HepG2 (cell line): ENCODE results near the gene SLC9A9. TPM values are rescaled to one million over a fixed set of nuclear protein-coding genes. Genes with fewer than 3 reads are reported as not detected.
"Not testable (repeated sequence)": the region's sequence is repeated elsewhere in the genome, so short reads cannot be mapped to it uniquely, and the experiment has no call there.

Source experiments
- ATAC-seq: fragments of 200-7000 bp; cut with Tn5 transposase; 3 replicates; pipeline ENCODE4 v1.9.1; 2020; ENCODE audit warnings: mild to moderate bottlenecking, moderate library complexity
- BruUV-seq: library from RNA; stranded (reverse); fragments of 400-500 nt; replicated peaks from 2 replicates; lab custom pipeline; 2021; lab: Mats Ljungman, UMichigan
- CTCF ChIA-PET: fragments of 300-600 bp; formaldehyde crosslinking; extraction: SDS; loops from one replicate; lab custom pipeline; 2021; ENCODE audit warnings: low total read pairs, inconsistent platforms, low intra/inter-chr PET ratio; lab: Yijun Ruan, JAX
- POLR2A ChIA-PET: fragments of 350-600 bp; sonication (Branson Sonifier 250); formaldehyde crosslinking; loops from one replicate; lab custom pipeline; 2020; ENCODE audit warnings: antibody characterized with exemption, inconsistent platforms; lab: Yijun Ruan, JAX
- DNase-seq: peaks from one replicate; pipeline ENCODE4 v3.0.0-alpha.2; 2015; ENCODE audit warnings: low spot score
- FAIRE-seq: peaks from 3 replicates; lab custom pipeline; 2011; peaks lifted over from hg19 to GRCh38; lab: Jason Lieb, UNC
- H2AFZ ChIP-seq: one replicate; pipeline ENCODE4 v1.6.1; 2011; ENCODE audit warnings: low read length, inconsistent platforms
- H3K27ac ChIP-seq: fragments of 300-600 bp; 3 replicates; pipeline ENCODE4 v1.8.0; 2011; ENCODE audit warnings: mixed run types, mild to moderate bottlenecking, mixed read lengths, low read length, inconsistent platforms; ENCODE audit not compliant: insufficient read depth; ENCODE audit errors: extremely low read length
- H3K27me3 ChIP-seq, 2 experiments: fragments of 200-600 bp in 1 of 2; 2 replicates in 1 of 2; 3 replicates in 1 of 2; pipeline versions ENCODE4 v1.6.0 to v1.8.0; 2011; ENCODE audit warnings: low read length in 2 of 2, mild to moderate bottlenecking in 2 of 2, moderate library complexity in 2 of 2, inconsistent platforms in 1 of 2; ENCODE audit not compliant: insufficient read depth in 2 of 2, control insufficient read depth in 1 of 2
- H3K36me3 ChIP-seq, 2 experiments: fragments of 200-600 bp in 1 of 2; replicated peaks in 1 of 2; 2 replicates in 1 of 2; 3 replicates in 1 of 2; pipeline versions ENCODE4 v1.5.1 to v1.8.0; 2011; ENCODE audit warnings: low read length in 2 of 2, inconsistent platforms in 1 of 2; ENCODE audit not compliant: insufficient read depth in 2 of 2, control insufficient read depth in 1 of 2
- H3K4me1 ChIP-seq: 2 replicates; pipeline ENCODE4 v1.5.1; 2012; ENCODE audit warnings: low read length, inconsistent platforms; ENCODE audit not compliant: insufficient read depth
- H3K4me2 ChIP-seq: 2 replicates; pipeline ENCODE4 v1.6.0; 2011; ENCODE audit warnings: low read depth, low read length, inconsistent platforms
- H3K4me3 ChIP-seq, 3 experiments: fragments of 200-600 bp in 1 of 3; sonication (generic), shearing (Covaris generic) in 1 of 3; replicated peaks in 1 of 3; 2 replicates each; pipeline ENCODE4 v1.5.1; 2011 to 2016; ENCODE audit warnings: low read length in 3 of 3, inconsistent platforms in 2 of 3, low read depth in 2 of 3, mild to moderate bottlenecking in 2 of 3, control low read depth in 1 of 3, mixed read lengths in 1 of 3; ENCODE audit not compliant: insufficient read depth in 1 of 3
- H3K79me2 ChIP-seq: one replicate; pipeline ENCODE4 v1.6.1; 2011; ENCODE audit warnings: low read length, inconsistent platforms; ENCODE audit not compliant: insufficient read depth
- H3K9ac ChIP-seq: 2 replicates; pipeline ENCODE4 v1.6.0; 2011; ENCODE audit warnings: mild to moderate bottlenecking, low read depth, low read length, inconsistent platforms; ENCODE audit not compliant: insufficient read depth
- H3K9me3 ChIP-seq: 2 replicates; pipeline ENCODE4 v1.5.1; 2012; ENCODE audit warnings: mild to moderate bottlenecking, low read length
- H4K20me1 ChIP-seq: 2 replicates; pipeline ENCODE4 v1.6.0; 2011; ENCODE audit warnings: inconsistent platforms, mild to moderate bottlenecking, low read length, moderate library complexity; ENCODE audit not compliant: insufficient read depth
- CHD4 ChIP-seq: fragments of 200-600 bp; sonication (generic); IDR thresholded peaks from 2 replicates; pipeline ENCODE4 v1.7.0; 2017; ENCODE audit warnings: mild to moderate bottlenecking, low read length, borderline replicate concordance
- RAD51 ChIP-seq: fragments of 450-650 bp; IDR thresholded peaks from 2 replicates; pipeline ENCODE4 v1.6.1; 2016; ENCODE audit warnings: borderline replicate concordance
- ZNF280B ChIP-seq: sonication (generic); formaldehyde crosslinking; IDR thresholded peaks from 2 replicates; pipeline ENCODE4 v1.5.0; 2020; ENCODE audit warnings: missing genetic modification reagents, mild to moderate bottlenecking, borderline replicate concordance
- whole genome bisulfite sequencing: methylation state at CpG from one replicate; pipeline ENCODE4 v1.1.6; 2017; ENCODE audit warnings: low lambda C conversion rate; 5-methylcytosine and 5-hydroxymethylcytosine counted together
- in situ Hi-C: cut with HindIII; loops from 2 replicates; pipeline ENCODE4 v1.10.0; 2017; ENCODE audit warnings: low pct_unique_long_range_greater_than_20kb; ENCODE audit not compliant: extremely low pct_ligation_motif_present
- intact Hi-C: fragments of 100-400 bp; cut with micrococcal nuclease; formaldehyde crosslinking; loops from one replicate; pipeline ENCODE4 v1.10.0; 2022; ENCODE audit not compliant: unreplicated experiment
- polyA plus RNA-seq, 8 experiments: library from polyadenylated mRNA; depleted of rRNA in 3 of 8; stranded (reverse) in 7 of 8; unstranded in 1 of 8; fragments of >200 nt; fragmentation: Illumina TruSeq in 4 of 8; extraction: Trizol in 4 of 8; gene quantifications; 2 replicates each; pipeline versions ENCODE4 v1.2.1 to v1.2.3, GENCODE V29; 2011 to 2016; ENCODE audit warnings: low read depth in 4 of 8, missing spikeins in 1 of 8, mixed read lengths in 1 of 8; ENCODE audit not compliant: insufficient read depth in 1 of 8
- total RNA-seq, 5 experiments: library from RNA; depleted of rRNA; stranded (reverse); fragments of >200 nt; fragmentation: Illumina TruSeq; extraction: Trizol; gene quantifications; 2 replicates each; pipeline ENCODE4 v1.2.3, GENCODE V29; 2016; ENCODE audit warnings: low read depth in 1 of 5
- TF ChIP-seq, protein P1 (sequence below): IDR thresholded peaks from 2 replicates; pipeline ENCODE4 v1.6.1; 2016; ENCODE audit warnings: low read depth, control low read depth

Gene SLC9A9
- total and polyA plus RNA-seq, 2 of the 13 experiments (the other 11 are each of a cell fraction or from before 2014, with no cell fraction given): not detected

DNA sequence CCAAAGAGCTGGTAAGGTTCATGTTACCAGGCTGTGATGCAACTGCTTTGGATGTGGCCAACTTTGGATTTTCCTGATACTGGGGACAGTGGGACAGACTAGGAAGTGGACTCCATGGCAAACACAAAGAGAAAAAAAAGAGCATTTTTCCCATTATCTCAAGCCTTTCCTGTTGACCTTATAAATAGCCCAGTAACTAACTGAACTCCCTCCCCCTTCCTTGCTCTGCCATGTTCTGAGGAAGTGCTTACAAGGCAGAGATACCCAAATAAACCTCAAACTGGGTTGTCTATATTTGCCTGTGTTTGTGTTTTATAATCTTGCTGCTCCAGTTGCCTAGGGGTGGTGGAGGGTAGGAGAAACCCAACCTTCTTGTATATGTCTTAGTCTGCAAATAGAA lies 27.3 kb upstream of the SLC9A9 start:
- H4K20me1 ChIP-seq: no peaks in the 10 kb centered on the region
- no peak for DNase-seq
- ChIA-PET POLR2A (no interaction called here), CTCF (no interaction called here)
- no peaks in the 10 kb centered on the region for H3K79me2 ChIP-seq
- no TSS peak for BruUV-seq
- intact Hi-C loops (no loop called here), in situ Hi-C loops (loop anchor here (25.0 kb wide), 1 partner anchor 887 kb away; no protein-coding TSS in a partner anchor)
- no peak overlapping the region for H2AFZ ChIP-seq
- no peak overlapping the region for H3K27ac ChIP-seq
- H3K27me3 ChIP-seq: no peaks in the 10 kb centered on the region
- H3K9ac ChIP-seq: no peak overlapping the region
- H3K4me1 ChIP-seq: no peaks in the 10 kb centered on the region
- ATAC-seq: no peak
- TF ChIP-seq ZNF280B (CRISPR knock-in tag) (no peak), CHD4 (no peak)
- TF ChIP-seq, protein P1, sequence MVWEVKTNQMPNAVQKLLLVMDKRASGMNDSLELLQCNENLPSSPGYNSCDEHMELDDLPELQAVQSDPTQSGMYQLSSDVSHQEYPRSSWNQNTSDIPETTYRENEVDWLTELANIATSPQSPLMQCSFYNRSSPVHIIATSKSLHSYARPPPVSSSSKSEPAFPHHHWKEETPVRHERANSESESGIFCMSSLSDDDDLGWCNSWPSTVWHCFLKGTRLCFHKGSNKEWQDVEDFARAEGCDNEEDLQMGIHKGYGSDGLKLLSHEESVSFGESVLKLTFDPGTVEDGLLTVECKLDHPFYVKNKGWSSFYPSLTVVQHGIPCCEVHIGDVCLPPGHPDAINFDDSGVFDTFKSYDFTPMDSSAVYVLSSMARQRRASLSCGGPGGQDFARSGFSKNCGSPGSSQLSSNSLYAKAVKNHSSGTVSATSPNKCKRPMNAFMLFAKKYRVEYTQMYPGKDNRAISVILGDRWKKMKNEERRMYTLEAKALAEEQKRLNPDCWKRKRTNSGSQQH (CRISPR knock-in tag): no peak
- H3K4me2 ChIP-seq: no peak overlapping the region
- H3K36me3 ChIP-seq: no peaks in the 10 kb centered on the region
- H3K4me3 ChIP-seq: no peak overlapping the region
- H3K9me3 ChIP-seq: no peaks in the 10 kb centered on the region
- no peak for FAIRE-seq

GRCh38 chr3:143873553-143873952 lies 25.3 kb upstream of the SLC9A9 start:
- H3K4me2 ChIP-seq, FAIRE-seq, H3K4me1 ChIP-seq, H3K4me3 ChIP-seq, DNase-seq, ATAC-seq, POLR2A ChIA-PET, H3K36me3 ChIP-seq, H3K27ac ChIP-seq, H4K20me1 ChIP-seq, H3K27me3 ChIP-seq, H3K9ac ChIP-seq, BruUV-seq, H2AFZ ChIP-seq, H3K79me2 ChIP-seq, H3K9me3 ChIP-seq, in situ Hi-C loops, intact Hi-C loops, CTCF ChIA-PET: not testable (repeated sequence)
- WGBS: 22% methylated on average over 5 of the region's 5 CpGs
- TF ChIP-seq RAD51: peak; percentile 69; the same call in 1 of the 2 replicates
